DMS153 treated with DMSO at 0.1 percent for 48 hours (cell line): ENCODE measurements around the gene CHAD.

Experiments
- DNase-seq: peaks from one replicate; lab custom pipeline; 2025; ENCODE audit not compliant: unreplicated experiment; lab: John Stamatoyannopoulos, UW

Gene CHAD

DNA sequence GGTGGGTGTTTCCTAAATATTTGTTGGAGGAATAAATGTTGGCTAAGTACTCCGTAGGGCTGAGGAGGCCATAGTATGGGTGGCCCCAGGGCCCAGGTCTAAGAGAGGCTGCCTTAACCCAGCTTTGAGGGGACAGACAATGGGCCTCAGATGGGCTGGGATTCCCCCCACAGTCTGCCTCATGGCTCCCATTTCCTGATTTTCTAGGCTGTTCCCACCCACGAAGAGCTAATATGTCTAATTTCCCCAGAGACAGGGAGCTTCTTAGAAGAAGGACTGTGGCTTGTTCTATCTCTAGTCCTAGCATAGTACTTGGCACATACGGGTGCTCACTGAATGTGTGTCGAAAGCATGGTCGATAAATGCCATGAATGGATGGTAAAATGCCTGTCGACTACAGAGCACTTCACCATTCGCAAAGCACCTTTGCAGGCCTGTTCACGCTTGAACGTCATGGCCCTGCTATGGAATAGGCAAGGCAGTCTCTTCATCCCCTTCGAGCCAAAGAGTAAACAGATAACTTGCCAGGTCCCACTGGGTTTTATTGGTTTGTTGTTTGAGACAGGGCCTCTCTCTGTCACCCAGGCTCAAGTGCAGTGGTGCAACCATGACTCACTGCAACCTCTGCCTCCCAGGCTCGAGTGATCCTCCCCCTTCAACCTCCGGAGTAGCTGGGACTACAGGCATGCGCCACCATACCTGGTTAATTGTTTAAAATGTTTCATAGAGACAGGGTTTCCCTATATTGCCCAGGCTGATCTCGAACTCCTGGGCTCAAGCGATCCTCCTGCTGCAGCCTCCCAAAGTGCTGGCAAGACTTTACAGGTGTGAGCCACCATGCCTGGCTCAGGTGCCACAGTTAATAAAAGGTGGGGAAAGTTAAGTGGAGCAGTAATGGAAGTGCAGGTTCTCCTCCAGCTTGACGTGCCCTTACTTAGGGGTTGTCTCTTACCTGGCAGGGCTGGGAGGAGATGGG, 9.7 kb downstream of the CHAD start:
- peak; percentile 18 for DNase-seq

DNA sequence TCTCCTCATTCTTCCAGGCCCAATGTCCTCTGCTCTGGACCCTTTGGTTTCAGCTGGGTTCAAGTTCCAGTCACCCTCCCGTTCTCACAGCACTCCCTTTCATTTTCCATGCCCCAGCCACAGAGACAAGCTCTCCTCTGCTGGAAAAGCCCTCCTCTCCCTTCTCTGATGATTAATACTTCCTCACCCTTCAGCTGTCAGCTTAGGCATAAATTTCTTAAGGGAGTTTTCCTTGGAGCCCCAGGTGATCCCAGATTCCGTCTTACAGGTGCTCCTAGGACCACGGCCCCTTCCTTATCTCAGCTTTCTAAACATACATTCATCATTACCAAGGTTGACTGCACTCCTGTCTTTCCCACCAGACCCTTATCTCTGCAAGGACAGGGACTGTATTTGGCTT, 10.4 kb downstream of the CHAD start:
- DNase-seq, result no peak

DNA sequence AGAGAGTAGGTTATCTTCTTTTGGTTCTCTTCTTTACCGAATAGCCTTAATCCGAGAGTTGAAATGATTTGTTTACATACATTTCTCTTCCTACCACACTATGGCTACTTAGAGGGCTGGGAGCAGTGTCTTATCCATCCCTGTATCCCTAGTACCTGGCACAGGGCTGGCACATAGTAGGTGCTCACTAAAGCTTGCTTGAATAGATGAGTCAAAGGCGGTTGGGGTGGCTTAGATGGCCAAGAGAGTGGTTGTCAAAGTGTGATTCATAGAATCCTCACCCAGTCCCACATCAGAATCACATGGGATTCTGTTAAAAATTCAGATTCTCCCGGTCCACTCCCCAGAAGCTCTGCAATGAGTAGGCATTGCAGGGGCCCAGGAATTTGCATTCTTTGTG, 11.1 kb downstream of the CHAD start:
- DNase-seq, result no peak

DNA sequence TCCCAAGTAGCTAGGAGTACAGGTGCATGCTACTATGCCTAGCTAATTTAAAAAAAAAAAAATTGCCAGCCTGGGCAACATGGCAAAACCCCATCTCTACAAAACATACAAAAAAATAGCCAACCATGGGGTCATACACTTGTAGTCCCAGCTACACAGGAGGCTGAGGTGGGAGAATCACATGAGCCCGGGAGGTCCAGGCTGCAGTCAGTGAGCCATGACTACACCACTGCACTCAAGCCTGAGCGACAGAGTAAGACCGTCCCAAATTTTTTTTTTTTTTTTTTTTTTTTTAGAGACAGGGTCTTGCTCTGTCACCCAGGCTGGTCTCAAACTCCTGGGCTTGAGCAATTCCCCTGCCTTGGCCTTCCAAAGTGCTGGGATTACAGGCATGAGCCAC, 14.8 kb downstream of the CHAD start:
- DNase-seq, result no peak

DNA sequence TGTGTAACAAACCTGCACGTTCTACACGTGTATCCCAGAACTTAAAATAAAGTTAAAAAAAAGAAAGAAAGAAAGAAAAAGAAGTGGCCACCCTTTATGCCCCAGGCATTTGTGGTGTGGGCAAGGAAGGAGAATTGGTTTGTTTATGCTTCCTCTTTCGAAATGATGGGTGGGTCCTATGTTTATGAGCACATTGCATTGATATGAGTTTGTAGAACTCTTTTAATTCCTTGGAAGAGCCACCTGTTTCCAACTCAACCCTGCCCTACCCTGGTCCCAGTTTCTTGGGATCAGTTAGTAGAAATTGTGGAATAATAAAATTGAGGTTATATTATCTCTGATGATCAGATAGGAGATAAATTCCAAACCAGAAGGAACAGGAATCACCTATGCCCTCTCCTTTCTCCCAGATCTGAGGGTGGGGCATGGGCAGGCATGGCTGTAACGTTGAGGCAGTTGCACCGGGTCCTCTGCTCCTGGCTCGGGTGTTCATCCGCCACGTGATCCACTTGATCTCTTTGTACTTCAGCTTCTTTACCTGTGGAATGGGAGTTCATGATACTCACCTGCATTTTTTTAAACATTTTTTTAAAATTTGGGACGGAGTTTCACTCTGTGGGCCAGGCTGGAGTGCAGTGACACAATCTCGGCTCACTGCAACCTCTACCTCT, 15.9 kb downstream of the CHAD start:
- DNase-seq, result no peak

DNA sequence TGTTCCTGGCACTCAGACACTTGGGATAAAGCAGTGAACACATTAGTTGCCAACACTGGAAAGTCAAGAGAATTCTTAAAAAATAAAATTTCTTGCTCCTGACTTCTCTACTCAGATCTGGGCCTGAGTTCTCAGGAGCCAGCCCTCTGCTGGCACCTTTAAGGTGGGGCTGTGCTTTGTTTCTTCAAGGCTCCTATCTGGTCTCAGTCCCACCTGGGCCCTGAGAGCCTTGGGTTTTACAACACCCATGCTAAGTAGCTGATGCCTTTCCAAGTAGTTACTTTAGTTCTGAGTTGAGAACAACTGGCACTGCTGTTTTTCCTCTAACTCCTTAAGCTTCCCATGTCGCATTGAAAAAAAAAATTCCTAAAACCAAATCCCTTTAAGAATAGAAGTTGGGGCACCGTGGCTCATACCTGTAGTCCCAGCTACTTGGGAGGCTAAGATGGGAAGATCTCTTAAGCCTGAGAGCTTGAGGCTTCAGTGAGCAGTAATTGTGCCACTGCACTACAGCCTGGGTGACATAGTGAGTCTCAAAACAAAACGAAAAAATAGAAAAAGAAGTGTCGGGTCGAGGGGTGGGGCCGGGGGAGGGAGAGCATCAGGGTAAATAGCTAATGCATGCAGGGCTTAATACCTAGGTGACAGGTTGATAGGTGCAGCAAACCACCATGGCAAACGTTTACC, 16.6 kb downstream of the CHAD start:
- no peak for DNase-seq

DNA sequence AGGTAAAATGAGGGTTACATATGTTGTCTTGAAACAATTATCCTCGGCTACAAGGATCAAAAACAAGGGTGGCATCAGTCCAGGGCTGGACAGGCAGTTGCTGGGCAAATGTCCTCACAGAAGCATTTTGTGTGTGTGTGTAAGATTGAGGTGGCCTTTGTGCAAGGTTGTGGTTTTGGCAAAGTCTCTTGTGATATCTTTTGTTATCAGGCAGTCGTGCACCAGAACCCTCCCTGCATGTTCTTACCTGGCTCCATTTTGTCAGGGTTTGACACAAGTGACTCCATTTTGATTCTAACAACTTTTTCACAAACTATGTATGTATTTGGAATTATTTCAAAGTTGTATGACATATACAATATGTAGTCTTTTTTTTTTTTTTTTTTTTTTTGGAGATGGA, 20.0 kb downstream of the CHAD start:
- no peak for DNase-seq

DNA sequence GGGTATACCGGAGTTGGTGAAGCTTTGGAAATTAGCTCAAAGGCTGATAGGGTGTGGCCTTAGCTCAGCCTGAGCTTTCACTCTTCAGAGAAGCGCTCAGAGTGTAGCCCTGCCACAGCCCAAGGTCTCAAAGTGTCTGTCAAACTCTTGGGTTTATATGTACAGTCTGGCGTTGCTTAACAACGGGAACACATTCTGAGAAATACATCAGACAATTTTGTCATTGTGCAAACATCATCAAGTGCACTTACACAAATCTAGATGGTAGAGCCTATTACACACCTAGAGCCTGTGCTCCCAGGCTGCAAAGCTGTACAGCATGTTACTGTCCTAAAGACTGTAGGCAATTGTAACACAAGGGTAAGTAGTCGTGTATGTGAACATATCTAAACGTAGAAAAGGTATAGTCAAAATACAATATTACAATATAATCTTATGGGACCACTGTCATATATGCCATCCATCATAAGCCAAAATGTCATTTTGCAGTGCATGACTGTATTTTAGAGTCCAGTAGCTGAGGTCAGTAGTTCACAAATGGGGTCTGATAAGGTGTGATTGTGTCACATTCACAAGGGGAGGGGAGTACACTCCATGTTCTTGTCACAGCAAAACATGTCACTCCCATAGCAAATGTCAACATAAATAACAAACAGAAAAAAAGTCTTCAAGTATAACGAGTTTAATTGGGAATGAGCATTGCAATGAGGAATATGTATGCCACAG, 20.6 kb downstream of the CHAD start:
- peak; percentile 36 for DNase-seq

DNA sequence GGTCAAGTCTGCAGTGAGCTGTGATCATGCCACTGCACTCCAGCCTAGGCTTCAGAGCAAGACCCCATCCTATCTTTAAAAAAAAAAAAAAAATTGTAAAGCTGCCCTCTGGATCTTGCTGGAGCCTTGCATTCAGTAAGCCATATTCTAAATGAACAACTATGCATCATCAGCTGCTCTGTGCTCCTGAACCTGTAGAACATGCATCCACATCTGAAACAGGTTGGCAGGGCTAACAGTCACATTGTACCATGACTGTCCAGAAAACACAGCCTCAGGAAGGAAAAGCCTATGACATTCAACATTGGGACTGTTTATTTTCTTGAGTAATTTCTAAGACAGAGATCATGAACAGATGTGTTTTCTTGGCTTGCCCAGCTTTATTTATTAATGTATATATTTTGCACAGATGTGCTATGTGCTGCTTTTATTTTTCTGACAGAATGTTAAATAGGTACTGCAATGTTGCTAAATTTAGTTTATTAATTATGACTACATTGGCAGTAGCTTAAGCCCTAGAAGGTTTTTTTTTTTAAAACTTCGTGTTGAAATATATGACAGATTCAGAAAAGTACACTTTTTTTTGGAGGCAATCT, 22.9 kb downstream of the CHAD start:
- DNase-seq, result no peak

DNA sequence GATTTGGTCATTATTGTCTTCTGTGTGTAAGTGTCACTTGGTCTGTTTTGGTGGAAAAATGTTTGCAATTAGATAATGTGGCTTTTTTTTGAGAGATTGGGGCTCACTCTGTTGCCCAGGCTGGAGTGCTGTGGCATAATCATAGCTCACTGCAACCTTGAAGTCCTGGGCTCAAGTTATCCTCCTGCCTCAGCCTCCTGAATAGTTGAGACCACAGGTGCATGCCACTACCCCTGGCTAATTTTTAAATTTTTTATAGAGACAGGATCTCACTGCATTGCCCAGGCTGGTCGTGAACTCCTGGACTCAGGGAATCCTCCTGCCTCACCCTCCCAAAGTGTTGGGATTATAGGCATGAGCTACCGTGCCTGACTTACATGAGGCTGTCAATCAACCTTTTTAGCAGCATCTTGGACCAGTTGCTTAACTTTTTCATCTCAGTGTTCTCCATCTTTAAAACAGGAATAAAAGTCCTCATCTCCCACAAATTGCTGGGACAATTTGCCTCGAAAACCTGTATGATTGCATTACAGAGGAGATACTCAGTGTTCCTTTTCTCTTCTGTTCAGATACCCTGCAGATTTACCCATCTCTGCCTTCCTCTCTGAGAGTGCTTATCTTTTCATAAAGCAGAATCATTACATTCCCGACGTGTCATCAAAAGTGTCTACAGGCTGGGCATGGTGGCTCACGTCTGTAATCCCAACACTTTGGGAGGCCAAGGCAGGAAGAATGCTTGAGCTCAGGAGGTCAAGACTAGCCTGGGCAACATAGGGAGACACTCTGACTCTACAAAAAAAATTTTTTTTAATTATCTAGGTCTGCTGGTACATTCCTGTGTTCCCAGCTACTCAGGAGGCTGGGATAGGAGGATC, 23.6 kb downstream of the CHAD start:
- no peak for DNase-seq

DNA sequence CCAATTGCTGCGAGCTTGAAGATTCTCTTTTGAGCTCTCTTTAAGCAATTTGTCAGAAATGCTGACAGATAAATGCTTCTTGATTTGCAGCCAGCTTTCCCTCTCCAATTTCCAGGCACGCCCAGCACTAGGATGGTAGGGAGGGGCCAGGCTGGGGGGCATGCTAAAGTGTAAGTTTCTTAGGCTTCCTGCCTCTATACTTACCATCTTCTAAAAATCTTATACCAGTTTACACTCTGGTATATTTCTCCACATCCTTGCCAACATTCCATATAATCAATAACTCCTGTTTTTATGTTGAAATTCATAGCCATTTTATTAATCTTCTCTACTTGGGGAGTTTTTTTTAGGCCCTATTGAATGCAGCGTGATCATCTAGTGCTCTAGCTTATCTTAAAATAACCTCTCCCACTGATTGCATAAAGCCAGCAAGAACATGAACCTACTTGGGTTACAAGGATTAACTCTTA, 25.1 kb downstream of the CHAD start:
- no peak for DNase-seq

DNA sequence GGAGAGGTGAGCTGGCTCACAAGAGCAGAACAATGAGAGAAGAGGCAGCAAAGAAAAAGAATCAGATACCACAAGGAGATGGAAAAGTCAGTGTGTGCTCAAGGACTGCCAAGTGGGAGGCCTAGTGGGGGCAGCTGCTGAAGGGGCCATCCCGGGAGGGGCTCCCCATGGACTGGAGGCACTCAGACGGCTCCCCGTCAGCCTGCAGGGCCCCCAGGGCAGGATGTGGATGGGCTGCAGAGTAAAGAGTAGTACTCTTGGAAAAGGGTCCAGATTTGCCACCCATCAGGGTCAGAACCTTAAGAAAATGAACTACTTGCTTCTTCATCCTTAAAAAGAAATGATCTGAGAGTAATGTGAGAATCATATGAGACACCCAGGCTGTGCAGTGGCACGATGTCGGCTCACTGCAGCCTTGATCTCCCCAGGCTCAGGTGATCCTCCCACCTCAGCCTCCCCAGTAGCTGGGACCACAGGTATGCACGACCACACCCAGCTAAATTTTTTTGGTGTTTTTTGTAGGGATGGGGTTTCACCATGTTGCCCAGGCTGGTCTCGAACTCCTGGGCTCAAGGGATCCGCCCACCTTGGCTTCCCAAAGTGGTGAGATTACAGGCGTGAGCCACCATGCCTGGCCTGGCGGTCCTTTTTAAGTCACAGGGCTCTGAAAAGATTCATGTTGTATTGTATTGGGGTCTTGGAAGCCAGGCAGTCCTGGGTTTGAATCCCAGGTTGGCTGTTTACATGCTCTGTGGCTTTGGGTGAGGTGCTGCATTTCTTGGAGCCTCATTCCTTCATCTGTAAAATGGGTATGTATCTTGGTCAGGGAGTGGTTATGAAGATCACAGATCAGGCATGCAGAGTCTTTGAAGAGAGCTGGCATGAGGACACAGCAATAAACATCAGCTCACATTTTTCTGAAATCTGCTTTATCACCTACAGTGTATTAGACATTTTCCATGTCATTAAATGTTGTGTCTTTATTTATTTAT, 27.5 kb downstream of the CHAD start:
- DNase-seq, result no peak

DNA sequence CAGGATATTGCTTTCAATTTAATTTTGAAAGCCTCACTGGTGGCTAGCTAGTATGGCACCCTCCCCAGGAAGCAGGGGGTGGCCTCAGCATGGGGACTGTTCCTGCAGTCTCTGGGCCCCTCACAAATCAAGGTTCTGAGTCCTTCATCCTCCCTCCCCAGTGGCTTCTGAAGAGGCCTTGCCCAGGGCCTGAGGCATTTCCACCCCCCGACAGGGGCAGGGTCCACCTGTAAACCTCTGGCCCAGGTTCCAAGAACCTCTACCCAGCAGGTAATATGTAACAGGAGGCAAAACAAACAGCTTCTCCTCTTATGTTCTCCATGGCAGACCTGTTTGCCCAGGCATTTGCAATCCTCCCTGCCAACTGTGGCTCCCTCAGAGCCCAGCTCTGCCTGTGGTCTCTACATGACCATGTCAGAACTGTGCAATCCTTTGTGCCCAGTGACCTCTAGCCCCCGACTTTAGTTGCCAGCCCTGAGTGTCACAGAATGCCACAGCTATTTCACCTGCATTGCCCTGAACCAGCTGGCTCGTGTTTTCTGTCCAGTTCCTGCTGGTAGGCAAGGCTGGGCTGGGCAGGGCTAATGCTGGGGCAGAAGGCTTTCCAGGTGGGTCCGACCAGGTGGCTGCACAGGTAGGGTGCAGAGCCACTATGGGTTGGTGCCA, 28.4 kb downstream of the CHAD start:
- DNase-seq, result no peak

DNA sequence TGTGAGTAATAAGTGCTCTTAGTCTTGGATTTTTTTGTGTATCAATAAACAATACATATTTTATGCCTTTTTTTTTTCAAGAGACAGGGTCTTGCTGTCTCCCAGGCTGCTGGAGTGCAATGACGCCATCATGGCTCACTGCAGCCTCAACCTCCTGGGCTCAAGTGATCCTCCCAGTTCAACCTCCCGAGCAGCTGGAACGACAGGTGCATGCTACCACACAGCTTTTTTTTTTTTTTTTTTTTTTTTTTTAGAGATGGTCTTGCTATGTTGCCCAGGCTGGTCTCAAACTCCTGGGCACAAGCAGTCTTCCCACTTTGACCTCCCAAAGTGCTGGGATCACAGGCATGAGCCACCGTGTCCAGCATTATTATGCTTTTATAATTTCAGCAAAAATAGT, 29.7 kb downstream of the CHAD start:
- no peak for DNase-seq

DNA sequence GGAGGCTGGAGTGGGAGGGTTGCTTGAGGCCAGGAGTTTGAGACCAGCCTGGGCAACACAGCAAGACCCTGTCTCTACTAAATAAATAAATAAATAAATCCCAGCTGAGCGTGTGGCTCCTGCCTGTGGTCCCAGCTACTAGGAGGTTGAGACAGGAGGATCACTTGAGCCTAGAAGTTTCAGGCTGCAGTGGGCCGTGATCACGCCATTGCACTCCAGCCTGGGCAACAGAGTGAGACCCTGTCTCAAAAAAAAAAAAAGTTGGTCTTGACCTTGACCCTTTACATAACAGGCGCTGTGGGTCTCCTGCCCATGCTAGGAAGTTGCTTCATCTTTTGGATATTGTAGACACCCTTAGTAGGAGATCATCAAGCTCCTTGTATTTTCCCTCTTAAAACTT, 31.3 kb downstream of the CHAD start:
- no peak for DNase-seq

DNA sequence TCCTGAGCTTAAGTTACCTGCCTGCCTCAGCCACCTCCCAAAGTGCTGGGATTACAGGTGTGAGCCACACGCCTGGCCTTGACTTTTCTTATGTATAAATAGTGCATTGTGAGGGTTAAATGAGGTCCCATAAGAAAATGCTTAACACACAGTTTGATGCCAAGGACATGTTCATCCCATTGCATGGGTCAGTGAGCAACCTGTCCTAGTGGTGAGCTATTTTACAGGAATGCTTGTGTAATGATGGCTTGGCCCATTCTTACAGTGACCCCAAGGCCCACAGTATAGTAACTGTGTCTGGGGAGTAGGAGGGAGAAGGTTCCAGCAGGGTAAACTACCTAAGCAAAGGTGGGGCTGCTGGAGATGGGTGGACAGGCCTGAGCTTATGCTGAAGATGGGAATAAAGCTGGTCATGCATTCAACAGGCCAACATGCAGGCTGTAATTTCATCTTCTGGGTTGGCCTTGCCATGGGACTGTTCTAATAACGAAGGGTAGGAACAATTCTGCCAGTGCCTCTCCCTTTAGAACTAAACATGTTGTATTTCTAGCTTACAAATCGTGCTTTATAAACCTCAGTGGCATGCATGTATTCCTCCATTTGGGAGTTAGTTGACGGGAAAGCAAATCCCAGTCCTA, 36.4 kb downstream of the CHAD start:
- DNase-seq, result no peak

DNA sequence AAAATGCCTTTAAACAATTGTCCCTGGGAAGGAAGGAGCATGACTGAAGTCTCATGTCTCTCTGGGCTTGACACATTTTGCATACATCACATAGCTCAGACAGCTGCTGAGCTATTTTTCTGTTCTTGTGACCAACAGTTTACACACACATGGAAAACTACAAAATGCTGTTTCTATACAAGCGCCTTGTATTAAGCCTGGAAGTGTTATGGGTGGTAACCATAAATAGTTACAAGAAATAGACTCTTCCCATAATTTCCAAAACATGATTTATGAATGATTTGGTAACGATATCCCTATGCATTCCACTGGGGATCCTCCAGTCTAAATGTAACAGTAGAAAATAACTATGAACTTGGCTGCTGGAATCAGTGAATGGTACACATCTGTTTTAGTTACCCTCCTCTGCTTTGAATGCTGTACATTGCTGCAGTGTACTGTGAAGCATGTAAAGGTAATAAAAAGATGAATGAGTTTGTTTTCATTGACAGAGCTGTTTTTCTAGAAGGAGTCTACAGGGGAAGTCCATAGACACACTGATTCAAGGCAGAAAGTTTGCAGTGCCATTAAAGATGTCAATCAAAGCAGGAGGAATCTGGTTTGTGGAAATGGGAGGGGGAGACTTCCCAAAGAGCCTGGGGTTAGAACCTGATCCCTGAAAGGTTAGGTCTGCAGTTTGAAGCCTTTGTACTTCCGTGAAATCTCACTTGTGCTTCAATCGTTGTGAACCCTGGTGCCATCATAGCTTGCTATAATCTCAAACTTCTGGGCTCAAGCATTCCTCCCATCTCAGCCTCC, 37.7 kb downstream of the CHAD start:
- DNase-seq, result no peak
